Mesenchymal stem cell (in vitro differentiated cells and primary cell): Measurements from ENCODE around the gene ATP8B4.

ENCODE experiments used
- DNase-seq: peaks from one replicate; pipeline ENCODE4 v3.0.0-alpha.2; 2013
- H2AFZ ChIP-seq: one replicate; pipeline ENCODE4 v1.6.1; 2013; ENCODE audit warnings: low read depth, mild to moderate bottlenecking, control low read depth, inconsistent platforms, low read length, moderate library complexity
- H2AK5ac ChIP-seq: 2 replicates; pipeline ENCODE4 v1.6.1; 2013; ENCODE audit warnings: low read length, moderate library complexity, mild to moderate bottlenecking, inconsistent platforms; ENCODE audit not compliant: severe bottlenecking
- H2BK120ac ChIP-seq: one replicate; pipeline ENCODE4 v1.6.1; 2013; ENCODE audit warnings: low read depth, mild to moderate bottlenecking, inconsistent platforms, low read length, moderate library complexity
- H2BK12ac ChIP-seq, 2 experiments: one replicate each; pipeline ENCODE4 v1.6.1; 2013; ENCODE audit warnings: inconsistent platforms in 2 of 2, low read length in 2 of 2, mild to moderate bottlenecking in 2 of 2, moderate library complexity in 2 of 2, control low read depth in 1 of 2
- H2BK15ac ChIP-seq: one replicate; pipeline ENCODE4 v1.6.1; 2013; ENCODE audit warnings: mild to moderate bottlenecking, low read depth, inconsistent platforms; ENCODE audit not compliant: poor library complexity, severe bottlenecking
- H2BK5ac ChIP-seq: 2 replicates; pipeline ENCODE4 v1.6.1; 2013; ENCODE audit warnings: low read depth, mild to moderate bottlenecking, low read length, control low read depth, inconsistent platforms; ENCODE audit not compliant: poor library complexity, severe bottlenecking
- H3K14ac ChIP-seq, 2 experiments: one replicate each; pipeline ENCODE4 v1.6.1; 2013; ENCODE audit warnings: inconsistent platforms in 2 of 2, low read length in 2 of 2, control low read depth in 1 of 2, mild to moderate bottlenecking in 1 of 2, moderate library complexity in 1 of 2
- H3K18ac ChIP-seq, 2 experiments: one replicate each; pipeline ENCODE4 v1.6.1; 2013; ENCODE audit warnings: inconsistent platforms in 2 of 2, low read length in 2 of 2, control low read depth in 1 of 2, low read depth in 1 of 2, mild to moderate bottlenecking in 1 of 2
- H3K23ac ChIP-seq, 2 experiments: one replicate each; pipeline ENCODE4 v1.6.1; 2013; ENCODE audit warnings: inconsistent platforms in 2 of 2, low read length in 2 of 2, mild to moderate bottlenecking in 2 of 2, moderate library complexity in 2 of 2, control low read depth in 1 of 2
- H3K27ac ChIP-seq: 2 replicates; pipeline ENCODE4 v1.5.1; 2013; ENCODE audit warnings: mild to moderate bottlenecking, moderate library complexity, low read length, control low read depth, inconsistent platforms; ENCODE audit not compliant: poor library complexity, severe bottlenecking
- H3K27me3 ChIP-seq, 2 experiments: 2 replicates each; pipeline versions ENCODE4 v1.6.1 to v1.7.0; 2013; ENCODE audit warnings: low read length in 2 of 2, mild to moderate bottlenecking in 2 of 2, moderate library complexity in 2 of 2, control low read depth in 1 of 2, inconsistent platforms in 1 of 2; ENCODE audit not compliant: control insufficient read depth in 1 of 2, insufficient read depth in 1 of 2
- H3K36me3 ChIP-seq, 2 experiments: 2 replicates each; pipeline versions ENCODE4 v1.6.1 to v1.7.0; 2013; ENCODE audit warnings: low read length in 2 of 2, control low read depth in 1 of 2, inconsistent platforms in 1 of 2, low read depth in 1 of 2, mild to moderate bottlenecking in 1 of 2; ENCODE audit not compliant: insufficient read depth in 2 of 2, control insufficient read depth in 1 of 2
- H3K4ac ChIP-seq, 2 experiments: one replicate each; pipeline ENCODE4 v1.6.1; 2013; ENCODE audit warnings: inconsistent platforms in 2 of 2, low read length in 2 of 2, mild to moderate bottlenecking in 2 of 2, moderate library complexity in 2 of 2, control low read depth in 1 of 2, low read depth in 1 of 2
- H3K4me1 ChIP-seq: 2 replicates; pipeline ENCODE4 v1.6.1; 2013; ENCODE audit warnings: low read depth, low read length, control low read depth; ENCODE audit not compliant: control insufficient read depth, insufficient read depth
- H3K4me2 ChIP-seq: 2 replicates; pipeline ENCODE4 v1.6.1; 2013; ENCODE audit warnings: low read length, mild to moderate bottlenecking, inconsistent platforms; ENCODE audit not compliant: poor library complexity, severe bottlenecking
- H3K4me3 ChIP-seq, 2 experiments: 2 replicates each; pipeline versions ENCODE4 v1.5.1 to v1.7.0; 2013; ENCODE audit warnings: low read length in 2 of 2, mild to moderate bottlenecking in 2 of 2, control low read depth in 1 of 2, low read depth in 1 of 2; ENCODE audit not compliant: insufficient read depth in 1 of 2
- H3K79me1 ChIP-seq: replicated peaks from 2 replicates; pipeline ENCODE4 v1.6.1; 2013; ENCODE audit warnings: mild to moderate bottlenecking, control low read depth, low read length, inconsistent platforms; ENCODE audit not compliant: poor library complexity, severe bottlenecking
- H3K9ac ChIP-seq: 2 replicates; pipeline ENCODE4 v1.7.0; 2013; ENCODE audit warnings: mild to moderate bottlenecking, low read length, moderate library complexity
- H3K9me3 ChIP-seq: 2 replicates; pipeline ENCODE4 v1.7.0; 2013; ENCODE audit warnings: mild to moderate bottlenecking, low read length; ENCODE audit not compliant: control insufficient read depth
- H4K8ac ChIP-seq: one replicate; pipeline ENCODE4 v1.6.1; 2013; ENCODE audit warnings: inconsistent platforms, mild to moderate bottlenecking, low read length, moderate library complexity
- H4K91ac ChIP-seq: one replicate; pipeline ENCODE4 v1.6.1; 2013; ENCODE audit warnings: mild to moderate bottlenecking, low read length, inconsistent platforms
- WGBS: methylation state at CpG from one replicate; pipeline ENCODE4 v1.1.7; 2013; ENCODE audit warnings: mixed read lengths; 5-methylcytosine and 5-hydroxymethylcytosine counted together

The ATP8B4 gene

DNA sequence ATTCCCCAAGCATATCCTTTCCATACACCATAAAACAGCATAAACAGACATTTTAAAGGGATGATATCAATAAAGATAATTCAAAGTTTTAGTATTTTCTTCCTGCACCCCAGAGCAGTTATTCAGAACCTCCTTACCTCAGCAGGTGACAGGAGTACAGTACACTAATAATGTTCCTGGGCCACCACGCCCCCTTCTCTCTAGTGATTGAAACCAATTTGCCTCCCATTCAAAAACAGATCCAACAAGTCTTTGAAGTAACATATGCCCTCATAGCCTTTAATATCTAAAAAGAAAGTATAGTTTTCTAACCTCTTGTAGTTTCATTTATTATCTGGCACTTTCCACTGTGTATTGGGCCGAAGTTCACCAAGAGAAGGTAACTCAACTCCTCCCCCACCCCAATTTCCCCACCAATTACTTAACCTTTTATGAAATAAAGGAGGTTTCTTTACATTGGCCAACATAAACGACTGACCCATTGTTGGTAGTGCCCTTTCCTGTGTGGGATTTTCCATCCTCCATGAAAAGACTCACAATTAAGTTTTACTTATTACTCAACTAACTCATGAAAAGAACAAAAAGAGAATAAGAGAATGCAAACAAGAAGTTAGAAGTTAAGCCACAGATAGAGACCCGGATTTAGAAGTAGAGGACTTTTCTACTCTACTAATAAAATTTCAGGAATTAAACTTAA, 5.0 kb upstream of the ATP8B4 start:
- H3K18ac ChIP-seq: no peak overlapping the region
- no peak for DNase-seq
- no peak overlapping the region for H2BK15ac ChIP-seq
- no peak overlapping the region for H3K4me3 ChIP-seq
- no peak overlapping the region for H3K27ac ChIP-seq
- no peak overlapping the region for H2BK12ac ChIP-seq
- no peak overlapping the region for H3K14ac ChIP-seq
- H2BK120ac ChIP-seq: no peak overlapping the region
- no peak overlapping the region for H2AK5ac ChIP-seq
- no peak overlapping the region for H4K91ac ChIP-seq
- no peak overlapping the region for H2AFZ ChIP-seq
- H3K9ac ChIP-seq: no peak overlapping the region
- no peaks in the 10 kb centered on the region for H3K27me3 ChIP-seq
- H3K23ac ChIP-seq: no peak overlapping the region
- H3K4ac ChIP-seq: no peak overlapping the region
- WGBS: 100% methylated on average over 2 of the region's 4 CpGs
- no peaks in the 10 kb centered on the region for H3K4me1 ChIP-seq
- no peaks in the 10 kb centered on the region for H3K9me3 ChIP-seq
- no peaks in the 10 kb centered on the region for H3K79me1 ChIP-seq
- no peaks in the 10 kb centered on the region for H3K36me3 ChIP-seq
- no peak overlapping the region for H3K4me2 ChIP-seq
- H4K8ac ChIP-seq: no peak overlapping the region
- H2BK5ac ChIP-seq: no peak overlapping the region

DNA sequence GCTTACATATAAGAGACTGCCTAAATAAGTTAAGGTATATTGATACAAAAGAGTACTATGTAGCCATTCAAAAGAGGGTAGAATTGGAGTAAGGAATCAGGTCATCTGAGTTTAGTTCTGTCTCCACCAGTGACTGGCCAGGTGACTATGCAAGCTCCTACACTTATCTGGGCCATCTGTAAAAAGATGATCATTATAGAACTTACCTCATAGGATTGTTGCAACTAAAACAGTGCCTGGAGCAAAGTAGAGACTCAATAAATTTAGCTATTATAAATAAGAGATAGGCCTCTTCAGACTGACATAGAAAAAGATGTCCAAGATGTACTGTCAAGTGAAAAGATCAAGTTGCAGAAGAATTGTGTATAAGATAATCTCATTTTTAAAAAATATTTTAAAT, 1.7 kb upstream of the ATP8B4 start:
- Histone ChIP-seq H2BK12ac (no peak overlapping the region), H3K4ac (no peak overlapping the region), H3K27ac (no peak overlapping the region), H3K79me1 (no peaks in the 10 kb centered on the region), H3K4me1 (no peaks in the 10 kb centered on the region), H3K4me3 (no peak overlapping the region), H3K27me3 (no peaks in the 10 kb centered on the region), H3K9me3 (no peaks in the 10 kb centered on the region), H3K18ac (no peak overlapping the region), H3K4me2 (no peak overlapping the region), H4K91ac (no peak overlapping the region), H3K23ac (no peak overlapping the region), H3K14ac (no peak overlapping the region), H2BK120ac (no peak overlapping the region), H2BK5ac (no peak overlapping the region), H3K36me3 (no peaks in the 10 kb centered on the region), H4K8ac (no peak overlapping the region), H2AK5ac (no peak overlapping the region), H3K9ac (no peak overlapping the region), H2AFZ (no peak overlapping the region), H2BK15ac (no peak overlapping the region)
- DNase-seq: no peak

DNA sequence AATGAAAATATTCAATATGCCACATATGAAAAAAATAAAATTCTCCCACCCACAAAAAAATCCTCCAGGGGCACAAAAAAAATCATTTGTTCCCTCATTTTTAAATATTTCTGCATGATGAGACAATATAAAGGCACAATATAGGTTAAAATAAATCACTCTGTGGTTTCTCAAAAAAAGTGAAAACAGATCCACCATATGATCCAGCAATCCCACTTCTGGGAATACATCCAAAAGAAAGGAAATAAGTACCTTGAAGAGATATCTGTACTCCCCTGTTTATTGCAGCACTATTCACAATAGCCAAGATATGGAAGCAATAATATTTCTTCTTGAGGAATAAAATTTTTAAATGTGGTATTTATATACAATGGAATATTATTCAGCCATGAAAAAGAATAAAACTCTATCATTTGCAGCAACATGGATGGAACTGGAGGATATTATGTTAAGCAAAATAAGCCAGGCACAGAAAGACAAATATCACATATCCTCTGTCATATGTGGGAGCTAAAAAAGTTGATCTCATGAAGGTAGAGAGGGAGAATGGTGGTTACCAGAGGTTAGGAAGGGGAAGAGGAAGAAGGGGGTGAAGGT, 1.5 kb downstream of the ATP8B4 start:
- Histone ChIP-seq H4K8ac (no peak overlapping the region), H3K27ac (no peak overlapping the region), H2AFZ (no peak overlapping the region), H3K14ac (no peak overlapping the region), H3K4me3 (no peak overlapping the region), H3K36me3 (no peaks in the 10 kb centered on the region), H3K4me1 (no peaks in the 10 kb centered on the region), H4K91ac (no peak overlapping the region), H2BK120ac (no peak overlapping the region), H2BK12ac (no peak overlapping the region), H3K9me3 (no peaks in the 10 kb centered on the region), H3K4me2 (no peak overlapping the region), H2AK5ac (no peak overlapping the region), H3K9ac (no peak overlapping the region), H3K27me3 (no peaks in the 10 kb centered on the region), H3K23ac (no peak overlapping the region), H2BK15ac (no peak overlapping the region), H3K79me1 (no peaks in the 10 kb centered on the region), H2BK5ac (no peak overlapping the region), H3K4ac (no peak overlapping the region), H3K18ac (no peak overlapping the region)
- no peak for DNase-seq

DNA sequence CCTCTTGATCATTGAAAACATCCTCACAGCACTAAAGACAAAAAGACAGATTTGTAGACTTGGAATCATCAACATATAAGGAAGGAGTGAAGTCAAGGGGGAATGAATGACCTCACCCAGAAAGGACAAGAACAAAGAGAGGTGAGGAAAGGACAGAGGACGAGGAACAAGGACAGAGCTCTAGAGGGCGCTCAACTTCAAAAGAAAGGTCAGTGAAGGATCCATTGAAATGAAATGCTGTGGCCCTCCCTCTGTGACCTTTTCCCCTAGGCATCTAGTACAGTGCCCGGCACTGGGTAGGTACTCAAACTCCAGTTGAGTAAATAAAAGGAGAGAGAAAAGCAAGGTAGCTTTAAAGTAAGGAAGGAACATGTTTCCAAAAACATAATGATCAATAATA, 2.6 kb downstream of the ATP8B4 start:
- Histone ChIP-seq H4K91ac (no peak overlapping the region), H2BK120ac (no peak overlapping the region), H3K27ac (no peak overlapping the region), H2BK12ac (no peak overlapping the region), H3K18ac (no peak overlapping the region), H3K14ac (no peak overlapping the region), H3K4me2 (no peak overlapping the region), H3K9me3 (no peaks in the 10 kb centered on the region), H3K9ac (no peak overlapping the region), H2BK15ac (no peak overlapping the region), H3K27me3 (peaks cover 0 to 5% of the 10 kb centered on the region in 2 experiments), H3K23ac (no peak overlapping the region), H4K8ac (no peak overlapping the region), H3K4me3 (no peak overlapping the region), H3K4ac (no peak overlapping the region), H3K4me1 (no peaks in the 10 kb centered on the region), H2AFZ (no peak overlapping the region), H3K36me3 (no peaks in the 10 kb centered on the region), H2AK5ac (no peak overlapping the region), H3K79me1 (no peaks in the 10 kb centered on the region), H2BK5ac (no peak overlapping the region)
- peak; percentile 34 for DNase-seq
- WGBS: 23% methylated on average over 2 of the region's 3 CpGs
